H1 (cell line): ENCODE measurements around the gene MLC1. TPM values are rescaled to one million over a fixed set of nuclear protein-coding genes. Genes with fewer than 3 reads are reported as not detected.

Source experiments
- CTCF ChIA-PET: fragments of 300-600 bp; sonication (Branson Sonifier 250); formaldehyde crosslinking; loops from one replicate; lab custom pipeline; 2021; ENCODE audit not compliant: partially characterized antibody; lab: Charles Lee
- POLR2A ChIA-PET: fragments of 300-600 bp; sonication (Branson Sonifier 250); formaldehyde crosslinking; loops from one replicate; lab custom pipeline; 2021; ENCODE audit warnings: inconsistent platforms; ENCODE audit not compliant: partially characterized antibody; lab: Charles Lee
- DNase-seq, 2 experiments: peaks; one replicate each; pipeline versions ENCODE4 v3.0.0 to v3.0.0-alpha.2; 2010 to 2022; ENCODE audit warnings: low spot score in 2 of 2, low read depth in 1 of 2, mixed read lengths in 1 of 2
- FAIRE-seq: peaks from 2 replicates; lab custom pipeline; 2011; peaks lifted over from hg19 to GRCh38; lab: Jason Lieb, UNC
- H2AFZ ChIP-seq: 2 replicates; pipeline ENCODE4 v1.8.1; 2012; ENCODE audit warnings: low read length, inconsistent platforms
- H2AK5ac ChIP-seq: 2 replicates; pipeline ENCODE4 v1.6.1; 2013; ENCODE audit warnings: low read depth, low read length
- H2BK120ac ChIP-seq: replicated peaks from 2 replicates; pipeline ENCODE3; 2013; ENCODE audit warnings: low read depth, low read length, inconsistent platforms
- H2BK12ac ChIP-seq: 2 replicates; pipeline ENCODE4 v1.6.1; 2013; ENCODE audit warnings: low read depth, low read length
- H2BK15ac ChIP-seq: 2 replicates; pipeline ENCODE4 v1.6.1; 2013; ENCODE audit warnings: low read length
- H2BK20ac ChIP-seq: 2 replicates; pipeline ENCODE4 v1.6.1; 2013; ENCODE audit warnings: low read length
- H2BK5ac ChIP-seq: 2 replicates; pipeline ENCODE4 v1.6.1; 2013; ENCODE audit warnings: low read depth, low read length
- H3K14ac ChIP-seq: 2 replicates; pipeline ENCODE4 v1.6.1; 2013; ENCODE audit warnings: inconsistent platforms; ENCODE audit not compliant: insufficient read length
- H3K18ac ChIP-seq: 2 replicates; pipeline ENCODE4 v1.6.1; 2013; ENCODE audit warnings: low read length; ENCODE audit errors: extremely low read depth
- H3K23ac ChIP-seq: 2 replicates; pipeline ENCODE4 v1.6.1; 2013; ENCODE audit warnings: inconsistent platforms; ENCODE audit not compliant: insufficient read length
- H3K23me2 ChIP-seq: 2 replicates; pipeline ENCODE4 v1.6.1; 2013; ENCODE audit warnings: low read depth, low read length
- H3K27ac ChIP-seq: 2 replicates; pipeline ENCODE4 v1.6.1; 2011; ENCODE audit warnings: low read depth, low read length, inconsistent platforms
- H3K27me3 ChIP-seq, 4 experiments: replicated peaks in 1 of 4; 1 replicate in 1 of 4; 2 replicates in 3 of 4; pipeline versions ENCODE4 v1.6.1 to v1.8.1; 2011 to 2013; ENCODE audit warnings: low read length in 3 of 4, mild to moderate bottlenecking in 3 of 4, inconsistent platforms in 2 of 4, mixed read lengths in 2 of 4, moderate library complexity in 1 of 4; ENCODE audit not compliant: control insufficient read depth in 3 of 4, insufficient read depth in 3 of 4; ENCODE audit errors: extremely low read depth in 1 of 4
- H3K36me3 ChIP-seq, 4 experiments: 2 replicates each; pipeline versions ENCODE4 v1.6.1 to v1.8.1; 2011 to 2013; ENCODE audit warnings: mild to moderate bottlenecking in 4 of 4, low read length in 3 of 4, moderate library complexity in 2 of 4, control low read depth in 1 of 4, inconsistent platforms in 1 of 4; ENCODE audit not compliant: insufficient read depth in 4 of 4, control insufficient read depth in 2 of 4
- H3K4ac ChIP-seq: replicated peaks from 2 replicates; pipeline ENCODE3; 2013; ENCODE audit warnings: low read length, low read depth, mixed read lengths, inconsistent platforms; ENCODE audit not compliant: insufficient read length
- H3K4me1 ChIP-seq, 4 experiments: replicated peaks in 1 of 4; 1 replicate in 1 of 4; 2 replicates in 3 of 4; pipeline versions ENCODE4 v1.6.1 to v1.8.1; 2011 to 2013; ENCODE audit warnings: low read length in 3 of 4, inconsistent platforms in 2 of 4, mixed read lengths in 1 of 4; ENCODE audit not compliant: insufficient read depth in 4 of 4, control insufficient read depth in 3 of 4
- H3K4me2 ChIP-seq, 2 experiments: 2 replicates each; pipeline versions ENCODE4 v1.6.1 to v1.8.1; 2011 to 2013; ENCODE audit warnings: low read depth in 2 of 2, low read length in 2 of 2, control low read depth in 1 of 2, inconsistent platforms in 1 of 2, mild to moderate bottlenecking in 1 of 2; ENCODE audit not compliant: insufficient read depth in 1 of 2
- H3K4me3 ChIP-seq, 4 experiments: fragments of 200-600, 300-600 bp in 1 of 4; sonication (generic), shearing (Covaris generic), sonication (Bioruptor Twin) in 1 of 4; 2 replicates each; pipeline versions ENCODE4 v1.5.1 to v1.8.1; 2011 to 2016; ENCODE audit warnings: low read length in 4 of 4, low read depth in 3 of 4, control low read depth in 2 of 4, inconsistent platforms in 2 of 4, mild to moderate bottlenecking in 2 of 4, mixed read lengths in 1 of 4, moderate library complexity in 1 of 4; ENCODE audit not compliant: insufficient read depth in 2 of 4; ENCODE audit errors: extremely low read depth in 1 of 4
- H3K56ac ChIP-seq: replicated peaks from 2 replicates; pipeline ENCODE3; 2013; ENCODE audit warnings: low read depth, mild to moderate bottlenecking, mixed read lengths, low read length, inconsistent platforms; ENCODE audit not compliant: insufficient read length
- H3K79me1 ChIP-seq: 2 replicates; pipeline ENCODE4 v1.6.1; 2013; ENCODE audit warnings: low read depth, low read length, control low read depth
- H3K79me2 ChIP-seq, 2 experiments: 2 replicates each; pipeline versions ENCODE4 v1.6.1 to v1.8.1; 2012 to 2013; ENCODE audit warnings: low read length in 2 of 2, mild to moderate bottlenecking in 2 of 2, inconsistent platforms in 1 of 2; ENCODE audit not compliant: insufficient read depth in 2 of 2, control insufficient read depth in 1 of 2
- H3K9ac ChIP-seq, 4 experiments: replicated peaks in 1 of 4; 1 replicate in 1 of 4; 2 replicates in 3 of 4; pipeline versions ENCODE4 v1.6.1 to v1.8.1; 2011 to 2013; ENCODE audit warnings: low read depth in 3 of 4, low read length in 3 of 4, control low read depth in 2 of 4, mild to moderate bottlenecking in 2 of 4, moderate library complexity in 2 of 4, inconsistent platforms in 1 of 4; ENCODE audit errors: extremely low read depth in 1 of 4
- H3K9me3 ChIP-seq, 2 experiments: 2 replicates each; pipeline versions ENCODE4 v1.6.1 to v1.8.1; 2012 to 2013; ENCODE audit warnings: mild to moderate bottlenecking in 2 of 2, moderate library complexity in 2 of 2, control low read depth in 1 of 2, inconsistent platforms in 1 of 2, low read depth in 1 of 2, low read length in 1 of 2, mixed read lengths in 1 of 2; ENCODE audit not compliant: insufficient read depth in 2 of 2
- H4K20me1 ChIP-seq, 2 experiments: replicated peaks in 1 of 2; 2 replicates each; pipeline versions ENCODE3 to v1.8.1; 2011 to 2013; ENCODE audit warnings: inconsistent platforms in 2 of 2, low read length in 2 of 2, mild to moderate bottlenecking in 1 of 2; ENCODE audit not compliant: insufficient read depth in 2 of 2, control insufficient read depth in 1 of 2
- H4K5ac ChIP-seq: 2 replicates; pipeline ENCODE4 v1.6.1; 2013; ENCODE audit warnings: low read length, low read depth, mixed read lengths, inconsistent platforms; ENCODE audit not compliant: insufficient read length
- H4K8ac ChIP-seq: 2 replicates; pipeline ENCODE4 v1.8.0; 2013; ENCODE audit warnings: mild to moderate bottlenecking, moderate library complexity, low read length, inconsistent platforms; ENCODE audit not compliant: insufficient read depth; ENCODE audit errors: extremely low read depth
- H4K91ac ChIP-seq: replicated peaks from 2 replicates; pipeline ENCODE3; 2013; ENCODE audit warnings: low read length, mixed read lengths, inconsistent platforms; ENCODE audit not compliant: insufficient read length
- CREB1 ChIP-seq: IDR thresholded peaks from 2 replicates; pipeline ENCODE4 v1.6.1; 2012; ENCODE audit warnings: inconsistent platforms
- RNF2 ChIP-seq: fragments of 200-900, 300-1000 bp; sonication (generic); IDR thresholded peaks from 2 replicates; pipeline ENCODE4 v1.7.1; 2016; ENCODE audit warnings: borderline replicate concordance, low read depth, mild to moderate bottlenecking, antibody characterized with exemption, low read length; ENCODE audit not compliant: poor library complexity, severe bottlenecking; ENCODE audit errors: missing control alignments
- TCF12 ChIP-seq: IDR thresholded peaks from 2 replicates; pipeline ENCODE4 v1.6.1; 2011; ENCODE audit warnings: low read depth, mild to moderate bottlenecking, low read length
- YY1 ChIP-seq: IDR thresholded peaks from 2 replicates; pipeline ENCODE4 v1.6.1; 2011; ENCODE audit warnings: low read depth, mild to moderate bottlenecking, low read length
- WGBS, 2 experiments: shearing (Covaris generic) in 1 of 2; methylation state at CpG; one replicate each; pipeline versions ENCODE4 v1.1.6 to v1.1.7; 2013 to 2015; ENCODE audit warnings: low lambda C conversion rate in 2 of 2, mixed read lengths in 2 of 2, inconsistent platforms in 1 of 2, low coverage in 1 of 2, missing lambda C conversion rate in 1 of 2; ENCODE audit not compliant: insufficient replicate concordance in 2 of 2, insufficient coverage in 1 of 2, insufficient read length in 1 of 2; ENCODE audit errors: extremely low coverage in 1 of 2, missing lambda C conversion rate in 1 of 2; 5-methylcytosine and 5-hydroxymethylcytosine counted together
- polyA plus RNA-seq, 7 experiments: library from polyadenylated mRNA; depleted of rRNA in 3 of 7; stranded (reverse) in 5 of 7; unstranded in 2 of 7; fragments of >200 nt in 5 of 7; fragments of 200-250 nt in 2 of 7; gene quantifications; 1 replicate in 5 of 7; 2 replicates in 1 of 7; 4 replicates in 1 of 7; pipeline versions ENCODE4 v1.2.1 to v1.2.3, GENCODE V29; 2011 to 2013; ENCODE audit warnings: missing spikeins in 2 of 7, mixed read lengths in 2 of 7
- total RNA-seq: library from RNA; stranded (reverse); fragmentation: NEBNext Ultra II Directional; extraction: Animal tissue kit (Norgen Biotek cat#: 25700); gene quantifications from 2 replicates; pipeline ENCODE4 v1.2.1, GENCODE V29; 2021
- TF ChIP-seq, protein P1 (sequence below), 3 experiments: IDR thresholded peaks; 1 replicate in 2 of 3; 2 replicates in 1 of 3; pipeline versions ENCODE4 v1.5.1 to v1.6.1; 2011; ENCODE audit warnings: low read length in 3 of 3, mild to moderate bottlenecking in 3 of 3, inconsistent platforms in 2 of 3, low read depth in 1 of 3, moderate library complexity in 1 of 3; ENCODE audit not compliant: insufficient read depth in 1 of 3; ENCODE audit errors: control extremely low read depth in 1 of 3

Gene MLC1
- total and polyA plus RNA-seq, 2 of the 8 experiments (the other 6 are each of a cell fraction or from before 2014, with no cell fraction given): 0.20 TPM; not detected in 1

DNA sequence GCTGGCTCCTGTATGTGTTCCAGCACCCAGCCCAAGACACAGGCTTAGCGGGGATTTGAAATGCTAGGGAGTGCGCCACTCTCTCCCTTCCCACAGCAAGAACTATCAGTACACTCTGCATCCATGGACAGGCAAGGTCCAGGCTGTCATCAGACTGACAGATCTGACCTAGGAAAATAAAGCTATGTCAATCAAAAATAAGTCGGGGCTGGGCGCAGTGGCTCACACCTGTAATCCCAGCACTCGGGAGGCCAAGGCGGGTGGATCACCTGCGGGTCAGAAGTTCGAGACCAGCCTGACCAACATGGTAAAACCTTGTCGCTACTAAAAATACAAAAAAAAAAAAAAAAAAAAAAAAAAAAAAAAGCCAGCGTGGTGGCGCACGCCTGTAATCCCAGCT lies 2.9 kb upstream of the MLC1 start:
- Histone ChIP-seq H3K18ac (no peak overlapping the region), H3K27me3 (no peaks in the 10 kb centered on the region; a peak in 2 of 7 replicates), H4K5ac (no peak overlapping the region), H4K20me1 (peaks cover 0 to 2% of the 10 kb centered on the region in 2 experiments), H3K4me2 (no peak overlapping the region), H3K23me2 (no peaks in the 10 kb centered on the region), H3K23ac (no peak overlapping the region), H2BK120ac (no peak overlapping the region), H2BK20ac (no peak overlapping the region), H2BK5ac (no peak overlapping the region), H3K36me3 (no peaks in the 10 kb centered on the region), H3K14ac (no peak overlapping the region), H2AK5ac (no peak overlapping the region), H3K56ac (no peak overlapping the region), H3K9ac (no peak overlapping the region), H2BK12ac (peak overlapping the region; percentile 39; the same call in 1 of the 2 replicates), H4K91ac (no peak overlapping the region), H3K4me3 (no peak overlapping the region), H3K9me3 (peaks cover 0 to 7% of the 10 kb centered on the region in 2 experiments; a peak in 1 of 4 replicates), H2BK15ac (no peak overlapping the region), H3K4me1 (peaks cover 0 to 14% (median 7%) of the 10 kb centered on the region in 4 experiments; a peak in 5 of 7 replicates), H3K27ac (no peak overlapping the region), H3K79me2 (no peaks in the 10 kb centered on the region), H3K79me1 (no peaks in the 10 kb centered on the region), H3K4ac (no peak overlapping the region), H4K8ac (no peak overlapping the region), H2AFZ (no peak overlapping the region)
- ChIA-PET CTCF (no interaction called here), POLR2A (no interaction called here)
- WGBS, 2 experiments: 85% methylated on average over 6 of the region's 12 CpGs; no CpG with 5 or more reads in 1 of the 2 experiments
- TF ChIP-seq YY1 (no peak), CREB1 (no peak), RNF2 (no peak), TCF12 (no peak)
- TF ChIP-seq, protein P1, sequence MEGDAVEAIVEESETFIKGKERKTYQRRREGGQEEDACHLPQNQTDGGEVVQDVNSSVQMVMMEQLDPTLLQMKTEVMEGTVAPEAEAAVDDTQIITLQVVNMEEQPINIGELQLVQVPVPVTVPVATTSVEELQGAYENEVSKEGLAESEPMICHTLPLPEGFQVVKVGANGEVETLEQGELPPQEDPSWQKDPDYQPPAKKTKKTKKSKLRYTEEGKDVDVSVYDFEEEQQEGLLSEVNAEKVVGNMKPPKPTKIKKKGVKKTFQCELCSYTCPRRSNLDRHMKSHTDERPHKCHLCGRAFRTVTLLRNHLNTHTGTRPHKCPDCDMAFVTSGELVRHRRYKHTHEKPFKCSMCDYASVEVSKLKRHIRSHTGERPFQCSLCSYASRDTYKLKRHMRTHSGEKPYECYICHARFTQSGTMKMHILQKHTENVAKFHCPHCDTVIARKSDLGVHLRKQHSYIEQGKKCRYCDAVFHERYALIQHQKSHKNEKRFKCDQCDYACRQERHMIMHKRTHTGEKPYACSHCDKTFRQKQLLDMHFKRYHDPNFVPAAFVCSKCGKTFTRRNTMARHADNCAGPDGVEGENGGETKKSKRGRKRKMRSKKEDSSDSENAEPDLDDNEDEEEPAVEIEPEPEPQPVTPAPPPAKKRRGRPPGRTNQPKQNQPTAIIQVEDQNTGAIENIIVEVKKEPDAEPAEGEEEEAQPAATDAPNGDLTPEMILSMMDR (IDR thresholded peaks at IDR 0.05; ENCODE audit: control extremely low read depth in 1 of 3, insufficient read depth in 1 of 3, low read depth in 1 of 3, low read length in 3 of 3): no peak
- FAIRE-seq: no peak
- DNase-seq: no peak
